HG02885 (cell line): Measurements from ENCODE around the gene FAM216B.

Source experiments
- ATAC-seq: cut with Tn5 transposase; IDR thresholded peaks from one replicate; pipeline ENCODE4 v1.9.1; 2021; ENCODE audit warnings: mild to moderate bottlenecking; ENCODE audit not compliant: unreplicated experiment, poor library complexity

Gene FAM216B

DNA sequence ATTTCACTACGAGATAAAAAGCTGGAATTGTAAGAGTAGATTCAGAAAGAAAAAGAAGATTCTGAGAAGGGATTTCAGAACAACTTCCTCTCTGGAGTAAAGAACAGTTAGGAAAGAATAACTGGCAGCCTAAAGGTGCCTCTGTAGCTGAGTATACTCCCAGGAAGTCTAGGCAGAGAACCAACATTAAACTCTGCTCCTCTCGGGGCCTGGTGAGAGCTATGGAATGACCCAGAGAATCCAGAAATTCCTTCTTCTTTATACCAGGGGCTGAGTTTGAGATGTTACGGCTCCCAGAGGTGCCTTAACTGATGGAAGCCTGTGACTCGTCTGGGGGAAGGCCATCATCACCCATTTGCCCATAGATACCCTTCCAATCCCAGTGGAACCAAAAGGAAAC lies 39.1 kb downstream of the FAM216B start:
- no peak for ATAC-seq

DNA sequence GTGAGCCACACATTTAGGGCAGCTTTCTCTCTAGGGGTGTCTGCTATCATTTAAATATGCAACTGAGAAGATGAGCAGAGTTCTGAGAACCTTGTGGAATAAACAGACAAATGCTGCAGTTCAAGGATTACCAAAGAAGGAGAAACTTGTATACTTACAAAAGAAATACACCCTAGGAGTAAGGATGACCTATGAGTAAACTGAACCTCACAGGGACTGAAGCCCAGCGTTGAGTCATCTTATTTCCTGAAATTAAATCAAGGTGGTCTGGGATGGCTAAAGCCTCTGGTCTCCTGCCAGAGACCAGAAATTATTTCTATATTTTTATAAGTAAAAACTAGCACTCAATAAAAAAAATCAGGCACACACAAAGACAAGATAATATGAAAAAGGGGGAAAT lies 40.1 kb downstream of the FAM216B start:
- ATAC-seq = no peak

DNA sequence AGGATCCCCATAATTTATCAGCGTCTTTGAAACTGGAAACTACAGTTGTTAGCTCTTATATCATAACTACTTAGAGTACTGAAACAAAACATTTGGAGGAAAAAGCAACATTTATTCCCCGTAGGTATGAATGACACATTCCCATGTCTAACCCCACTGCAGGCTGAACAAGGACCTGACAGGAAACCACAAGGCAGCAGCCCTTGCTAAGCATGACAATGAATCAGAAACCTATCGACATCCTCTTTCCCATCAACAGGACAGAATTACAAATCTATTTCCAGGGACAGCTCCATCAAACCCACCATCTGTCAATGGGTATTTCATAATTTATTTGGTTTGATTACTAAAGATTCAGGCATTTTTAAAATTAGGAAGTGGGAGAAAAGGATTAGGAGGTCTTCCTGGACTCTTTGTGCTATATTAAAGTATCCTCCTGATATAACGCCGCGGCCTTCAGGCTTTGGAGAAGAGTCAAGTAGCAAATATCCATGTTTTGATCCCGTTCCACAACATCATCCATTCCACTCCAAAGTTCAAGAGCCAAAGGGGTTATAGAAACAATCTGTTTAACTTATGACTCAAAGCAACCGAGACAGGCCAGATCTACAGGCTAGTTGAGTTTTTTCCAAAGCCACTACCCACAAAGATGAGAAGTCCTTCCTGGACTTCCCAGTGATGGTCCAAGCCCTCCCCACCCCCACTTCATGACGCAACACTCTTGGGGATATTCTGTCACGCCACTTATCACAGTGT lies 51.1 kb downstream of the FAM216B start:
- ATAC-seq = no peak

DNA sequence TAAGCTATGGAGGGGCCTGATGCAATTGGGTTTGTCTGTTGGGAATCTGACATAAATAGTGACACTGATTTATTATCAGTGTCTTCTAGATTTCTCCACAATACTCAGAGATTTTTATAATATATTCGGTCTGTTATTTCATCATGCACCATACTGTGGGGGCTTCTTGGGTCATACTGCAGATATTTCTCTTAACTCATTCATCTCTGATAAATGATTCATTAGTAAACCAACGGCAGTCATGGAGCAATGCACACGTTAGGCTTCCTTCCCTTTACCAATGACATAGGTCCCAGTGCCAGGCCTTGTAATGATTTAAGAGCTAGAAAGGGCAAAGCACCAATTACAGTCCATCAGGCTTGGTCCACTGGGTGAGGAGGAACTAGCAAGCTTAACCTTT lies 53.6 kb downstream of the FAM216B start:
- ATAC-seq = no peak

DNA sequence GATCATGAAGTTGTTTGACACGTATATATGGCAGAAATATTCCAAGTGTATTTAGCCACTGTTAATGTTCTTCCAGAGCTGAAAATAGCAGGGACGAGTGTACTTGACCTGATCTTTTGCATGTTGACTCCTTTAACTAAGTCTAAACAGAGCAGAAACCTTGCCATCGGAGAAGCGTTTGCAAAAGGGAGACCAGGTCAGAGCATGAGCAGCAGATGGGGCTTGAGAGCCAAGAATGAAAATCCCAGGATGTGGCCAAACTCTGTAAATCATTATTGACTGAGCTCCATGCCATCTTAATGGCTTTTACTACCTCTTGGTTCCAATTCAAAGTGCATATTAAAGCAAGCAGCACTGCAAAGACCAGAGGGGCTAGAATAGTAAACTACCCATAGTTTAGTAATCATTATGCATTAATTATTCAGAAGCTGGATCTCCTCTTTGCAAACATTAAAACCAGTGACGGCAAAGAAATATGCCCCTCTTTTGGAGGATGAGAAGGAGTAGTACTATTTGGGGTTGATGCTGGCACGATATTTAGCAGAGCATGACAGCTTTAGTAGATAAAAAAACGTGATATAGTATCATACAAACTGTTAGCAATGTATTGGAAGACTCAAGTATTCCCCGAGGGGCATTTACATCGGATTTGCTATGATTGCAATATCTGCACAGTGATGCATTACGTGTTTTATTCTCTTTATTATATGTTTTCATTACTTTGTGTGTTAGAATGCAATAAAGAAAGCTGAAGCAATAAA lies 55.7 kb downstream of the FAM216B start:
- ATAC-seq = no peak
